GM19467 (cell line): ENCODE results near the gene ADGRE3.
"Not testable (repeated sequence)": the region's sequence is repeated elsewhere in the genome, so short reads cannot be mapped to it uniquely, and the experiment has no call there.

Experiments used
- ATAC-seq: cut with Tn5 transposase; IDR thresholded peaks from one replicate; pipeline ENCODE4 v1.9.1; 2021; ENCODE audit warnings: mild to moderate bottlenecking, moderate library complexity; ENCODE audit not compliant: unreplicated experiment

Gene ADGRE3

GRCh38 chr19:14669940-14670339 is 4.7 kb downstream of the ADGRE3 start:
- no peak for ATAC-seq

DNA sequence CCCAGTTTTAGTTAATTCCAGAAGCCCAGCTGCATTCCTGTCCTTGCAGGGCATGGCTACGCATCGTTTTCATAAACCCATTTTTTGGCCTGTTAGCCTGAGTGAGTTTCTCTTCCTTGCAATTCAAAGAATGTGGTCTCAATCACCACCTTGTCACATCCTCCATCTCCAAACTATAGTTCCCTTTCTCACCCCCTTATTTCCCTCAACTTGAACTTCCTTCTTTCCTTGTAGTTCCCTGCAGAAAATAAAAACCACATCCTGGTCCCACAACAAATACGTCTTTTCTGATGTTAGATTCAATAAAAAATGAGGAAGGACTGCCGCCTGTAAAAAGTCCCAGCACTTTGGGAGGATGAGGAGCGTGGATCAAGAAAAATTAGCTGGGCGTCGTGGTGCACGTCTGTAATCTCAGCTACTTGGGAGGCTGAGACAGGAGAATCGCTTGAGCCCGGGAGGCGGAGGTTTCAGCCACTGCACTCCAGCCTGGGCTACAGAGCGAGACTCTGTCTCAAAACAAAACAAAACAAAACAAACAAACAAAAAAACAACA is 13.2 kb downstream of the ADGRE3 start:
- ATAC-seq: no peak

- ATAC-seq: no peak
Measured at GRCh38 chr19:14659874-14660489, 14.7 kb downstream of the ADGRE3 start.

DNA sequence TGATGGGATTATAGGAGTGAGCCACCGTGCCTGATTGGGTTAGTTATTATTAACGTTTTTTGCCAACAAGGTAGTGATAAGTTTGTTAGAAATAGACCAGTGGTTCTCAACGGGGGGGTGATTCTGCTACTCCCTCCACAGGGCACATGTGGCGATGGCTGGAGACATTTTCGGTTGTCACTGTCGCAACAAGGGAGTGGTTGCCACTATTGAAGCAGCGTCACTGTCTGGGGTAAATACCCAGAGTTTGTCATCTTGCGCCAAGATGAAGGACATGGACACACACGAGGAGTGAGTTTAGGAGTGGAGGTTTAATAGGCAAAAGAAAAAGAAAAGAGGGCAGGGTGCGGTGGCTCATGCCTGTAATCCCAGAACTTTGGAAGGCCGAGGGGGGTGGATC is 18.9 kb downstream of the ADGRE3 start:
- no peak for ATAC-seq

GRCh38 chr19:14654786-14655560 is 19.7 kb downstream of the ADGRE3 start:
- no peak for ATAC-seq

DNA sequence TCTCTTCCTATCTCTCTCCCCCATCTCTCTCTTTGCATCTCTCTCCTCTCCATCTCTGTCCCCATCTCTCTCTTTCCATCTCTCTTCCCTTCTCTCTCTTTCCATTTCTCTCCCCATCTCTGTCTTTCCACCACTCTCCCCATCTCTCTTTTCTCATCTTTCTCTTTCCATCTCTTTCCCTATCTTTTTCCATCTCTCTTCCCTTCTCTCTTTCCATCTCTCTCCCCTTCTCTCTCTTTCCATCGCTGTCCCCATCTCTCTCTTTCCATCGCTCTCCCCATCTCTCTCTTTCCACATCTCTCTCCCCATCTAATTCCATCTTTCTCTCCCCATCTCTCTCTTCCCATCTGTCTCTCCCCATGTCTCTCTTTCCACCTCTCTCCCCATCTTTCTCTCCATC is 24.5 kb downstream of the ADGRE3 start:
- no peak for ATAC-seq

GRCh38 chr19:14649020-14649419 is 25.6 kb downstream of the ADGRE3 start:
- ATAC-seq: no peak

DNA sequence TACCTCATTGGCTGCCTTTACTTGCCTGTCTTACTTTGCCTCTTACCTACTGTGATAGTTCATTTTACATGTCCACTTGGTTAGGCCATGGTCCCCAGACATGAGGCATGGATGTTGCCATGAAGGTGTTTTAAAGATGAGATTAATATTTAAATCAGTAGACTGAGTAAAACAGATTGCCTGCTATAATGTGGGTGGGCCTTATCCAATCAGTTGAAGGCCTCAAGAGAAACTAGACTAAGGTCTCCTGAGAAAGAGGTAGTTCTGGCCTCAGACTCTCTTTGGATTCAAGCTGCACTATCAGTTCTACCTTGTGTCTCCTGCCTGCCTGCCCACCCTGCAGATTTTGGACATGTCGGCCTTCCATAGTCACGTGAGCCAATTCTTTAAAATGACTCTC is 26.1 kb downstream of the ADGRE3 start:
- no peak for ATAC-seq

DNA sequence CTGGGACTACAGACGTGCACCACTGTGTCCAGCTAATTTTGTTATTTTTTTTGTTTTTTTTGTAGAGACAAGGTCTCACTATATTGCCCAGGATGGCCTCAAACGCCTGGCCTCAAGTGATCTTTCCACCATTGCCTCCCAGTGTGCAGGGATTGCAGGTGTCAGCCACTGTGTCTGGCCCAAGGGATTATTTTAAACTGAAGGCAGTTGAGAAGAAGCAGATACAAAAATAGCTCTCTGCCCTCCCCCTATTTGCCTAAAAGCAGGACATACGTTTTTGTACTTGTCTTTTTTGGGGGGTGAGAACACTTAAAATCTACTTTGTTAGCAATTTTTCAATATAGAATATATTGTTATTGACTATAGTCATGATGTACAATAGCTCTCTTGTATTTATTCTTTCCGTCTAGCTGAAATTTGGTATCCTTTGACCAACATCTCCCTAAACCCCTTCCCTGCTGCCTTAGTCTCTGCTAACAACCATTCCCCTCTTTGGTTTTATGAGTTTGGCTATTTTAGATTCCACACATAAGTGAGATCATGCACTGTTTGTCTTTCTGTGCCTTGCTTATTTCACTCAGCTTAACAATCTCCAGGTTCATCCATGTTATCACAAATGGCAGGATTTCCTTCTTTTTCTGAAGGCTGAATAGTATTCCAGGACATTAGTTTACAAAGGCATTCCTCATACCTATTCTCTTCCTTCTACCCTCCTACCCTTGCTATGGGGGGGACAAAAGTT is 34.9 kb downstream of the ADGRE3 start:
- ATAC-seq: no peak

GRCh38 chr19:14632286-14632685 is 42.4 kb downstream of the ADGRE3 start:
- no peak for ATAC-seq

- ATAC-seq: no peak
Measured at GRCh38 chr19:14629557-14629956, 45.1 kb downstream of the ADGRE3 start.

GRCh38 chr19:14624491-14624890 is 50.2 kb downstream of the ADGRE3 start:
- ATAC-seq: not testable (repeated sequence)

GRCh38 chr19:14619404-14619803 is 55.2 kb downstream of the ADGRE3 start:
- no peak for ATAC-seq

DNA sequence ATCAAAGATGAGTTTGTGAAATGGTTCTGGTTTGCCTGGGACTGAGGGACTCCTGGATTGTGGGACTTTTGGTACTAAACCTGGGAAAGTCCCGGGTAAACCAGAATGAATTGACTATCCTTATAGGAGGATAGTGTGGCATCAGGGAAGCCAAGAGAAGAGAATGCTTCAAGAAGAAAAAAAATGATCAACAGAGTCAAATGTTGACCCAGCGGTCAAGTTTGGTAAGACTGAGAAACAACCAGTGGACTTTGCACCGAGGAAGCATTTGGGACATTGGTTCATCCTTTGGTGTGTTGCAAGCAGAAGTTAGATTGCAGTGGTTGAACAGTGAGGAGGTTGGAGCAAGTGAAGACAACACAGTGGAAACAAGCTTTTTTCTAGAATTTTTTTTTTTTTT is 58.2 kb downstream of the ADGRE3 start:
- no peak for ATAC-seq

- no peak for ATAC-seq
Measured at GRCh38 chr19:14615623-14616022, 59.0 kb downstream of the ADGRE3 start.

DNA sequence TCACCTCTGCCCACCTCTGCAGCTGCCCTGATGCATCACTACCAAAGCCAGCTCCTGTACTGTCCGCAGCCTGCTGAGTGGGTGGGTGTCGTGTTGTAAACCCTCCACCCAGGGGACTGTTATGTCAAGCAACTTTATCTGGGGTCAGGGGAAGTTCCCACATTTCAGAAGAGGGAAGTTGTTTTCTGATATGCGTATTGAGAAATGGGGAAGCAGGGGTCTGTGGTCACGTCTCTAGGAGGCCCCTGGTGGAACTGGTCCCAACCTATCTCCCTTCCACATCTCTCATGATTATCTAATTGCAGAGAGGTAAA is 60.6 kb downstream of the ADGRE3 start:
- no peak for ATAC-seq

DNA sequence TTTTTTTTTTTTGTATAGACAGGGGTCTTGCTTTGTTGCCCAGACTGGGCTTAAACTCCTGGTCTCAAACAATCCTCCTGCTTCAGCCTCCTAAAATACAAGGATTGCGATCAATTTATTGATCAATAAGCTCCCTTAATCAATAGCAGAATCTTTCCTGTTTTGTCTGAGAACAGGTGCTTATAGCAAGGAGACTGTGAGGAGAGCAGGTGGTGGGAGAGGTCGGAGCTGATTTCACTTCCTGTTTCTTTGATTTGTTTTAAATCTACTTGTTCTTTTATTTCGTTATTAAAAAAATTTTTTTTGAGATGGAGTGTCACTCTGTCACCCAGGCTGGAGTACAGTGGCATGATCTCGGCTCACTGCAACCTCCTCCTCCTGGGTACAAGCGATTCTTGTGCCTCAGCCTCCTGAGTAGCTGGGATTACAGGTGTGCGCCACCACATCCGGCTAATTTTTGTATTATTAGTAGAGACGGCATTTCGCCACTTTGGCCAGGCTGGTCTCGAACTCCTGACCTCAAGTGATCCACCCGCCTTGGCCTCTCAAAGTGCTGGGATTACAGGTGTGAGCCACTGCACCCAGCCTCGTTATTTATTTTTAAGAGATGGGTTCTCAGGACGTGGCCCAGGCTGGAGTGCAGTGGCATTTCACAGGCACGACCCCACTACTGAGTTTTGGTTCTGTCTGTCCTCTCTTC is 61.1 kb downstream of the ADGRE3 start:
- ATAC-seq: not testable (repeated sequence)

- ATAC-seq: no peak
Measured at GRCh38 chr19:14612657-14613056, 62.0 kb downstream of the ADGRE3 start.

- not testable (repeated sequence) for ATAC-seq
Measured at GRCh38 chr19:14612242-14612641, 62.4 kb downstream of the ADGRE3 start.

DNA sequence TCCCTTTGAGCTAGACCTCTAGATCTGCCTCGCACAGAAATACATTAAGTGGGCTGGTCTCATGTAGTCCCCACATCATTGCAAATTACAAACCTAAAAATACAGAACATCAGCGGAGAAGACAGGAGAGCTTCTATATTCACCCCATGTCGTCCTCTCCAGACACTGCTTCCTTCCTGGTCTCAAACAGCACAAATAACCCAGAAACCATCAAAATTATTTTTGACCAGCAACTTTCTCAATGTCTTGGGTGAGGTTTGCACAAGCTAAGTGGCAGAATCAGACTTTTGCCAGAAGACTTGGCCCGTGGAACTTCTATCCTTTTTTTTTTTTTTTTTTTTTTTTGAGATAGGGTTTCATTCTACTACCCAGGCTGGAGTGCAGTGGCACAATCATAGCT is 63.6 kb downstream of the ADGRE3 start:
- ATAC-seq: no peak

GRCh38 chr19:14606627-14607026 is 68.0 kb downstream of the ADGRE3 start:
- ATAC-seq: no peak
